ENCODE measurements around the gene NR1D1.

The NR1D1 gene

DNA sequence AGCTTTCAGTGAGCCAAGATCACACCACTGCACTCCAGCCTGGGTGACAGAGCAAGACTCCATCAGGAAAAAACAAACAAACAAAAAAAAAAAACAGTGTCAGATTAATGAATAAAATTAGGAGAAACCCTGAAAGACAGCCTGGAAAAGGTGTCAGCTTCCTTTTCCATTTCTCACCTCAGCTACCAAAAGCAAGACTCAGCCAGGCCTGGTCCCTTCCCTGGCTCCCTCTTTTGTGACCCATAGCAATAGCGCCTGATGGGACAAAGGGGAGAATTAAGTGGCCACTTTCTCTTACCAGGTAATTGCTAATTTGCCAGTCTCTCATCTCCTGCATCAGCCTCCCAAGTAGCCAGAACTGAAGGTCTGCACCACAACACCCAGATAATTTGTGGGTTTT is 41.5 kb downstream of the NR1D1 start:
- TF ChIP-seq ISL1 (CRISPR knock-in tag; IDR thresholded peaks at IDR 0.05) (no peak), ZNF8 (CRISPR knock-in tag; IDR thresholded peaks at IDR 0.05) (no peak), ZFP30 (CRISPR knock-in tag; IDR thresholded peaks at IDR 0.05) (no peak), TOX (CRISPR knock-in tag; IDR thresholded peaks at IDR 0.05; ENCODE audit: borderline replicate concordance) (no peak), ZC3H10 (CRISPR knock-in tag; IDR thresholded peaks at IDR 0.05) (no peak), POU6F1 (CRISPR knock-in tag; IDR thresholded peaks at IDR 0.05; ENCODE audit: borderline replicate concordance, low read depth) (no peak), ZNF565 (CRISPR knock-in tag; conservative IDR thresholded peaks at IDR 0.05; ENCODE audit: low read depth) (no peak), ZFP3 (CRISPR knock-in tag; IDR thresholded peaks at IDR 0.05) (no peak), OSR1 (CRISPR knock-in tag; IDR thresholded peaks at IDR 0.05) (no peak), SNAI2 (CRISPR knock-in tag; IDR thresholded peaks at IDR 0.05) (no peak), CSRNP3 (CRISPR knock-in tag; IDR thresholded peaks at IDR 0.05) (no peak), ZNF70 (CRISPR knock-in tag; IDR thresholded peaks at IDR 0.05) (no peak)
- ATAC-seq: no peak

DNA sequence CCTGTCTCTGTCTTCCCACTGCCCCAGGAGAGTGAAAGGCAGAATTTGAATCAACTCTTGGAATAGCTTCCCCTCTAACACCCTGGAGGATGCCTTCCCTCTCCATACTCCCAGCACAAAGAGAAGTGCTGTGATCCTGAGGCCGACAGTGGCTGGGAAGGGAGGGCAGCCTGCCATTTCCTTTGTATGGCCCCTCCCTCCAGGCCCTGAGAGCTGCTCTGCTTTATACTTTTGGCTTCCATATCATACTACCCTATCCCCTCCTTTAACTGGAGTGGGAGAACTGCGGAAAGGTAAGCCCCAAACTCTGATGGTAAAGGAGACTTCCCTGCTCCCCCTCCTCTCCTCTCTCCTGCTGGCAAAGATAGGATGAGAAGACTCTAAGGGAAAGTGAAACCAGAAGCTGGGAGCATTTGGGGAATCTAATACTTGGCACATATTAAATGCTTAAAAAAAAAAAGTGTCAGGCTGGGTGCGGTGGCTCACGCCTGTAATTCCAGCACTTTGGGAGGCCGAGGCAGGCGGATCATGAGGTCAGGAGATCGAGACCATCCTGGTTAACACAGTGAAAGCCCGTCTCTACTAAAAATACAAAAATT is 42.1 kb downstream of the NR1D1 start:
- TF ChIP-seq SNAI2 (CRISPR knock-in tag; IDR thresholded peaks at IDR 0.05) (no peak), ZC3H10 (CRISPR knock-in tag; IDR thresholded peaks at IDR 0.05) (no peak)
- no peak for ATAC-seq

DNA sequence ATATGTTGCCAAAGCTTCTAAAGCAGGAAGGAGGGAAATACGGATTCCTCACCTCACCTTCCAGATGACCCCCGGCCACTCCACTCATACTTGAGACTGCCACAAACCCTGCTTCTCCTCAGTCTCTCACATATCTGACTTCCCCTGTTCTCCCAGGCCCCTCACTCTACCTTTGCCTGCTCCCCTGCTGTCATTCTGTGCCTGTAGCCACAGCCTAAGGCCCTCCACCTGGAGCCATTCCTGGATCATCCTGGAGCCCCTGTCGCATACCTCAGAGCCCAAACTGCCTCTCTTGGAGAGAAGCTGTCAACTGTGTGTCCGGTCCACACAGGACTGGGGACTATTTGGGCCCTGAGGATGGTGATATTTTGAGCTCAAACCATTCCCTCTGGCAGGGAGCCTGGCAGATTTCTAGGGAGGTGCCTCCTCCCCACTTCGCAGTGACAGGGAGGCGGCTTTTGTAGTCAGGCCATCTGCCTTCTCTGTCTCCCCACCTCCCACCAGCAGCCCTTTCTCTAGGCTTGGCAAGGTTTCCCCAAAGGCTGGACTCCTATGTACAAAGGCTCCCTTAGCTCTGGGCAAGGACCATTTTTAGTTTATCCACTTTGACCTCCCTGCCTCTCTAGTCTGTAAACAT is 43.9 kb downstream of the NR1D1 start:
- TF ChIP-seq ISL1 (CRISPR knock-in tag; IDR thresholded peaks at IDR 0.05) (no peak), SNAI2 (CRISPR knock-in tag; IDR thresholded peaks at IDR 0.05) (no peak), CREB5 (CRISPR knock-in tag; IDR thresholded peaks at IDR 0.05; ENCODE audit: low read depth) (no peak)
- ATAC-seq: no peak
